Ovary (tissue), 3 donors: ENCODE data around the gene NFE2L3.

ENCODE experiments used
- EP300 ChIP-seq: sonication (generic); formaldehyde crosslinking; IDR thresholded peaks from one replicate; pipeline ENCODE4 v1.6.1; 2017; ENCODE audit warnings: antibody characterized with exemption
- POLR2A ChIP-seq: fragments of 450-650 bp; IDR thresholded peaks from one replicate; pipeline ENCODE4 v1.6.1; 2017; ENCODE audit warnings: antibody characterized with exemption, mild to moderate bottlenecking, moderate library complexity
- TF ChIP-seq, protein P1 (sequence below), 3 donors: fragments of 450-650 bp in 2 of 3; fragments of 200-600 bp in 1 of 3; IDR thresholded peaks; one replicate each; pipeline versions ENCODE4 v1.5.1 to v1.8.0; 2016 to 2022; ENCODE audit warnings: antibody characterized with exemption in 3 of 3, mild to moderate bottlenecking in 1 of 3
- donor health status: DM: no; HTN: no; CAD: no.

DNA sequence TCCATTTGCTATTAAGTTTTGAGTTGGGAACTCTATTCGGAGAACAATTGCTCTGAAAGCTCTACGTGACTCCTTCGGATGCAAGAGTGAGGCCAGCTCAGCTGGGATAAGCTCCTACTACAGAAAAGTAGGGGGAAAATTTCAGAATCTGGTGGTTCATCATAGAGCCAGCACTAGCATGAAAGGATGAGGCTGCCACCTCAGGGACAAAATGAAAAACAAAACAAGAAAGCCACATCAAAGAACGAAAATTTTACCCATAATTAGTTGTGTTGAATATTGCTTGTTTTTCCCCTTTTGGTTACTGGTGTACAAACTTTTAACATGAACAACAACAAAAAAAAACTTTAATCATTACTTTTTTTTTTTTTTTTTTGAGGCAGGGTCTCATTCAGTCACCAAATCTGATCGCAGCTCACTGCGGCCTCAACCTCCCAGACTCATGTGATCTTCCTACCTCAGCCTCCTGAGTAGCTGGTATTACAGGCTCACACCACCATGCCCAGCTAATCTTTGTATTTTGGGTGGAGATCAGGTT is 39.7 kb upstream of the NFE2L3 start:
- TF ChIP-seq POLR2A: no peak
- TF ChIP-seq, protein P1, sequence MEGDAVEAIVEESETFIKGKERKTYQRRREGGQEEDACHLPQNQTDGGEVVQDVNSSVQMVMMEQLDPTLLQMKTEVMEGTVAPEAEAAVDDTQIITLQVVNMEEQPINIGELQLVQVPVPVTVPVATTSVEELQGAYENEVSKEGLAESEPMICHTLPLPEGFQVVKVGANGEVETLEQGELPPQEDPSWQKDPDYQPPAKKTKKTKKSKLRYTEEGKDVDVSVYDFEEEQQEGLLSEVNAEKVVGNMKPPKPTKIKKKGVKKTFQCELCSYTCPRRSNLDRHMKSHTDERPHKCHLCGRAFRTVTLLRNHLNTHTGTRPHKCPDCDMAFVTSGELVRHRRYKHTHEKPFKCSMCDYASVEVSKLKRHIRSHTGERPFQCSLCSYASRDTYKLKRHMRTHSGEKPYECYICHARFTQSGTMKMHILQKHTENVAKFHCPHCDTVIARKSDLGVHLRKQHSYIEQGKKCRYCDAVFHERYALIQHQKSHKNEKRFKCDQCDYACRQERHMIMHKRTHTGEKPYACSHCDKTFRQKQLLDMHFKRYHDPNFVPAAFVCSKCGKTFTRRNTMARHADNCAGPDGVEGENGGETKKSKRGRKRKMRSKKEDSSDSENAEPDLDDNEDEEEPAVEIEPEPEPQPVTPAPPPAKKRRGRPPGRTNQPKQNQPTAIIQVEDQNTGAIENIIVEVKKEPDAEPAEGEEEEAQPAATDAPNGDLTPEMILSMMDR (IDR thresholded peaks at IDR 0.05): no peak
- no peak for TF ChIP-seq EP300
